ENCODE data around the gene NAA80.

Gene NAA80

DNA sequence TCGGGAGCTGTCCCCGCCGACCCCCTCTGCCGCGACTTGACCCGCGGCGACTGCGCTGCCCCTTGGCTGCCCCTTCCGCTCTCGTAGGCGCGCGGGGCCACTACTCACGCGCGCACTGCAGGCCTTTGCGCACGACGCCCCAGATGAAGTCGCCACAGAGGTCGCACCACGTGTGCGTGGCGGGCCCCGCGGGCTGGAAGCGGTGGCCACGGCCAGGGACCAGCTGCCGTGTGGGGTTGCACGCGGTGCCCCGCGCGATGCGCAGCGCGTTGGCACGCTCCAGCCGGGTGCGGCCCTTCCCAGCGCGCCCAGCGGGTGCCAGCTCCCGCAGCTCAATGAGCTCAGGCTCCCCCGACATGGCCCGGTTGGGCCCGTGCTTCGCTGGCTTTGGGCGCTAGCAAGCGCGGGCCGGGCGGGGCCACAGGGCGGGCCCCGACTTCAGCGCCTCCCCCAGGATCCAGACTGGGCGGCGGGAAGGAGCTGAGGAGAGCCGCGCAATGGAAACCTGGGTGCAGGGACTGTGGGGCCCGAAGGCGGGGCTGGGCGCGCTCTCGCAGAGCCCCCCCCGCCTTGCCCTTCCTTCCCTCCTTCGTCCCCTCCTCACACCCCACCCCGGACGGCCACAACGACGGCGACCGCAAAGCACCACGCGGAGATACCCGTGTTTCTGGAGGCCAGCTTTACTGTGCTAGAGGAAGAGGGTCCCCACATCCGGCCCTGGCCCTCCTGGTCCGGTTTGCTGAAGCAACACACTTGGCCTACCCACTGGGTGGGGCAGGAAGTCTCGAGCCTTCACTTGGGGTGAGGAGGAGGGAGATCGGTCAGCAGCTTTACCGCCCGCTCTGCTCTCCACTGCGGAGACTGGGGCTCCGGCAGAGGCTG is 41.5 kb upstream of the NAA80 start, which contains the start of gene RASSF1:
Gene RASSF1 (minus strand): TSS at position 389 of the 882 bp plus-strand sequence. CDS start 31 bp downstream, at position 358.
- Histone ChIP-seq H2BK120ac (ENCODE audit: low read depth, low read length) (no peak within 1 kb of the TSS), H2AK5ac (ENCODE audit: low read depth, low read length) (peak within 1 kb of the TSS; percentile 65), H2AFZ (ENCODE audit: low read length) (peak within 1 kb of the TSS; percentile 69), H2BK12ac (ENCODE audit: low read length) (peak within 1 kb of the TSS; percentile 47), H3K27ac (replicated peaks; ENCODE audit: low read length) (no peak within 1 kb of the TSS), H3K9ac (ENCODE audit: low read depth, low read length, poor library complexity) (peak within 1 kb of the TSS; percentile 82), H3K4me2 (ENCODE audit: insufficient read depth, low read length, poor library complexity, severe bottlenecking) (peak within 1 kb of the TSS; percentile 58), H3K18ac (ENCODE audit: low read length) (peak within 1 kb of the TSS; percentile 93), H2BK15ac (ENCODE audit: low read length) (peak within 1 kb of the TSS; percentile 46), H3K4me1 (ENCODE audit: control insufficient read depth in 2 of 2, insufficient read depth in 1 of 2, low read depth in 1 of 2, low read length in 2 of 2) (peaks cover 13 to 17% of the 10 kb centered on the region in 2 donors), H3K23ac (ENCODE audit: low read depth, low read length, poor library complexity) (peak within 1 kb of the TSS; percentile 83), H2BK5ac (ENCODE audit: low read length) (peak within 1 kb of the TSS; percentile 27), H3K36me3 (replicated peaks in 1 of 2; ENCODE audit: control insufficient read depth in 2 of 2, insufficient read depth in 2 of 2, low read length in 2 of 2) (peaks cover 0 to 3% of the 10 kb centered on the region in 2 donors), H3K9me3 (replicated peaks in 1 of 2; ENCODE audit: control insufficient read depth in 2 of 2, insufficient read depth in 1 of 2, low read depth in 1 of 2, low read length in 2 of 2) (peaks cover 2 to 6% of the 10 kb centered on the region in 2 donors), H3K14ac (ENCODE audit: low read length) (peak within 1 kb of the TSS; percentile 47), H3K79me1 (ENCODE audit: low read depth, low read length) (peaks cover 5% of the 10 kb centered on the region), H4K8ac (ENCODE audit: low read depth, low read length) (no peak within 1 kb of the TSS), H3K4ac (ENCODE audit: low read length) (no peak within 1 kb of the TSS), H3K27me3 (ENCODE audit: control insufficient read depth in 3 of 3, insufficient read depth in 3 of 3, low read depth in 1 of 3, low read length in 3 of 3) (peaks cover 16 to 67% (median 56%) of the 10 kb centered on the region in 3 experiments), H3K4me3 (ENCODE audit: low read length in 2 of 2) (peak within 1 kb of the TSS in 1 of 2 donors; percentile 71), H4K91ac (ENCODE audit: low read depth, low read length, poor library complexity) (no peak within 1 kb of the TSS)
- no CpG with 5 or more reads among the region's 85 CpGs for WGBS, 2 donors (ENCODE audit: extremely low coverage in 2 of 2, insufficient read length in 2 of 2, insufficient replicate concordance in 1 of 2)
- no peak for DNase-seq (ENCODE audit: low spot score)

GRCh38 chr3:50340147-50340447 is 40.9 kb upstream of the NAA80 start:
- Histone ChIP-seq H2AFZ (ENCODE audit: low read length) (peak overlapping the region; percentile 69), H2BK15ac (ENCODE audit: low read length) (no peak overlapping the region), H4K8ac (ENCODE audit: low read depth, low read length) (no peak overlapping the region), H3K18ac (ENCODE audit: low read length) (peak overlapping the region; percentile 93), H3K9me3 (replicated peaks in 1 of 2; ENCODE audit: control insufficient read depth in 2 of 2, insufficient read depth in 1 of 2, low read depth in 1 of 2, low read length in 2 of 2) (peaks cover 2 to 6% of the 10 kb centered on the region in 2 donors), H3K14ac (ENCODE audit: low read length) (peak overlapping the region; percentile 47), H4K91ac (ENCODE audit: low read depth, low read length, poor library complexity) (no peak overlapping the region), H3K79me1 (ENCODE audit: low read depth, low read length) (peaks cover 6% of the 10 kb centered on the region), H3K4ac (ENCODE audit: low read length) (no peak overlapping the region), H2BK120ac (ENCODE audit: low read depth, low read length) (no peak overlapping the region), H3K4me3 (ENCODE audit: low read length in 2 of 2) (no peak overlapping the region), H3K27me3 (ENCODE audit: control insufficient read depth in 3 of 3, insufficient read depth in 3 of 3, low read depth in 1 of 3, low read length in 3 of 3) (peaks cover 16 to 61% (median 54%) of the 10 kb centered on the region in 3 experiments), H3K27ac (replicated peaks; ENCODE audit: low read length) (no peak overlapping the region), H2BK5ac (ENCODE audit: low read length) (no peak overlapping the region), H3K36me3 (replicated peaks in 1 of 2; ENCODE audit: control insufficient read depth in 2 of 2, insufficient read depth in 2 of 2, low read length in 2 of 2) (peaks cover 0 to 9% of the 10 kb centered on the region in 2 donors), H3K9ac (ENCODE audit: low read depth, low read length, poor library complexity) (peak overlapping the region; percentile 82), H3K4me1 (ENCODE audit: control insufficient read depth in 2 of 2, insufficient read depth in 1 of 2, low read depth in 1 of 2, low read length in 2 of 2) (peaks cover 14 to 15% of the 10 kb centered on the region in 2 donors), H3K23ac (ENCODE audit: low read depth, low read length, poor library complexity) (peak overlapping the region; percentile 83), H3K4me2 (ENCODE audit: insufficient read depth, low read length, poor library complexity, severe bottlenecking) (peak overlapping the region; percentile 58), H2BK12ac (ENCODE audit: low read length) (no peak overlapping the region), H2AK5ac (ENCODE audit: low read depth, low read length) (peak overlapping the region; percentile 65)
- no CpG with 5 or more reads among the region's 9 CpGs for WGBS, 2 donors (ENCODE audit: extremely low coverage in 2 of 2, insufficient read length in 2 of 2, insufficient replicate concordance in 1 of 2)
- DNase-seq (ENCODE audit: low spot score) = no peak

DNA sequence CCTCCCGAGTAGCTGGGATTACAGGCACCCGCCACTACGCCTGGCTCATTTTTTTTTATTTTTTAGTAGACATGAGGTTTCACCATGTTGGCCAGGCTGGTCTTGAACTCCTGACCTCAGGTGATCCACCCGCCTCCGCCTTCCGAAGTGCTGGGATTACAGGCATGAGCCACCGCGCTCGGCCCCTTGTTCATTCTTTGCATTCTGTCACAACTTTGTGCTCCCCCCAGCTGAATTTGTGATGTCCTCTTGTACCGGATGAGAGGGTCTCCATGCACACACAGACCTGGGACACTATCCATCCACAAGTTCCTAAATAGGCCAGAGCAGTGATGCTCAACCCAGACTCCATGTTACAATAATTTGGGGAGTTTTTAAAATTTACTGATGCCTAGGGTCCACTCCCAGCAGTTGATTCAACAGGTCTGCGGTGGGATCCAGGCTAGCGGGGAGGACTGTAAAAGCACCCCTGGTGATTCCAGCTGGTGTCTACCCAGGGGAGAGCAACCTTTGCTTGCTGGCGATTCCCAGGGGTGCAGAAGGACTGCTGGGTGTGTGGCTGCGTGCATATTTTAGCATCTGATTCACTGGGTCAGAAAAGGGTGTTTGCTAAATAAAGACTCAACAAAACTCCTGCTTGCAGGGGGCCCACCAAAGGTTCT is 40.4 kb upstream of the NAA80 start:
- Histone ChIP-seq H3K14ac (ENCODE audit: low read length) (no peak overlapping the region), H3K4me2 (ENCODE audit: insufficient read depth, low read length, poor library complexity, severe bottlenecking) (no peak overlapping the region), H2BK15ac (ENCODE audit: low read length) (no peak overlapping the region), H3K4me1 (ENCODE audit: control insufficient read depth in 2 of 2, insufficient read depth in 1 of 2, low read depth in 1 of 2, low read length in 2 of 2) (peaks cover 13 to 14% of the 10 kb centered on the region in 2 donors), H2BK120ac (ENCODE audit: low read depth, low read length) (no peak overlapping the region), H3K36me3 (replicated peaks in 1 of 2; ENCODE audit: control insufficient read depth in 2 of 2, insufficient read depth in 2 of 2, low read length in 2 of 2) (peaks cover 0 to 11% of the 10 kb centered on the region in 2 donors), H3K4ac (ENCODE audit: low read length) (no peak overlapping the region), H3K9ac (ENCODE audit: low read depth, low read length, poor library complexity) (no peak overlapping the region), H4K8ac (ENCODE audit: low read depth, low read length) (no peak overlapping the region), H2BK5ac (ENCODE audit: low read length) (no peak overlapping the region), H3K9me3 (replicated peaks in 1 of 2; ENCODE audit: control insufficient read depth in 2 of 2, insufficient read depth in 1 of 2, low read depth in 1 of 2, low read length in 2 of 2) (peaks cover 2 to 6% of the 10 kb centered on the region in 2 donors), H2AFZ (ENCODE audit: low read length) (no peak overlapping the region), H2AK5ac (ENCODE audit: low read depth, low read length) (no peak overlapping the region), H3K18ac (ENCODE audit: low read length) (no peak overlapping the region), H3K27ac (replicated peaks; ENCODE audit: low read length) (no peak overlapping the region), H3K79me1 (ENCODE audit: low read depth, low read length) (peaks cover 6% of the 10 kb centered on the region), H3K23ac (ENCODE audit: low read depth, low read length, poor library complexity) (no peak overlapping the region), H3K27me3 (ENCODE audit: control insufficient read depth in 3 of 3, insufficient read depth in 3 of 3, low read depth in 1 of 3, low read length in 3 of 3) (peaks cover 16 to 56% (median 50%) of the 10 kb centered on the region in 3 experiments), H3K4me3 (ENCODE audit: low read length in 2 of 2) (no peak overlapping the region), H2BK12ac (ENCODE audit: low read length) (no peak overlapping the region), H4K91ac (ENCODE audit: low read depth, low read length, poor library complexity) (no peak overlapping the region)
- no peak for DNase-seq (ENCODE audit: low spot score)
- no CpG with 5 or more reads among the region's 14 CpGs for WGBS, 2 donors (ENCODE audit: extremely low coverage in 2 of 2, insufficient read length in 2 of 2, insufficient replicate concordance in 1 of 2)

DNA sequence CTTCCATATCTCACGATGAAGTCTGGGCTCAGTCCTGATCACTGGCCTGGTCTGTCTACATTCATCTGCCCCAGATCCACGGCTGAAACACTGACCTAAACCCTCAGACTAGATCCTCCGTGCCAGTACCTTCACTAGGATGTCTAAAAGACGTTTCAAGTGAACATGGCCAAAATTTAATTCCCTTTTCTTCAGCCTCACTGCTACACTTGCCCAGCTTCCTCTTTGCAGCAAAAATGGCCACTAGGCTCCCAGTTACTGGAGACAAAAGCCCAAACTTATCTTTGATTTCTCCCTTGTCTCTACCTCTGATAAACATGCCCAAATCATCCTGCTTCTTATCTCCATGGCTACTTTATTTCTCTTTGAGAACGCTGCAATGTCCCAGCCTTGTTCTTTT is 39.8 kb upstream of the NAA80 start:
- WGBS, 2 donors (ENCODE audit: extremely low coverage in 2 of 2, insufficient read length in 2 of 2, insufficient replicate concordance in 1 of 2) = no CpG with 5 or more reads among the region's 5 CpGs
- no peak overlapping the region for H3K14ac ChIP-seq (ENCODE audit: low read length)
- H2AK5ac ChIP-seq (ENCODE audit: low read depth, low read length) = no peak overlapping the region

More for the DNA sequence above, 39.8 kb upstream of the NAA80 start:
- Histone ChIP-seq H2BK120ac (ENCODE audit: low read depth, low read length) (no peak overlapping the region), H3K36me3 (replicated peaks in 1 of 2; ENCODE audit: control insufficient read depth in 2 of 2, insufficient read depth in 2 of 2, low read length in 2 of 2) (peaks cover under 1 to 18% of the 10 kb centered on the region in 2 donors), H3K27me3 (ENCODE audit: control insufficient read depth in 3 of 3, insufficient read depth in 3 of 3, low read depth in 1 of 3, low read length in 3 of 3) (peaks cover 16 to 50% (median 50%) of the 10 kb centered on the region in 3 experiments), H3K18ac (ENCODE audit: low read length) (no peak overlapping the region), H2BK15ac (ENCODE audit: low read length) (no peak overlapping the region), H3K79me1 (ENCODE audit: low read depth, low read length) (peaks cover 6% of the 10 kb centered on the region), H2BK12ac (ENCODE audit: low read length) (no peak overlapping the region), H3K27ac (replicated peaks; ENCODE audit: low read length) (no peak overlapping the region), H3K23ac (ENCODE audit: low read depth, low read length, poor library complexity) (no peak overlapping the region), H3K4me1 (ENCODE audit: control insufficient read depth in 2 of 2, insufficient read depth in 1 of 2, low read depth in 1 of 2, low read length in 2 of 2) (peaks cover 13 to 14% of the 10 kb centered on the region in 2 donors), H4K91ac (ENCODE audit: low read depth, low read length, poor library complexity) (no peak overlapping the region), H4K8ac (ENCODE audit: low read depth, low read length) (no peak overlapping the region), H2AFZ (ENCODE audit: low read length) (no peak overlapping the region), H3K9me3 (replicated peaks in 1 of 2; ENCODE audit: control insufficient read depth in 2 of 2, insufficient read depth in 1 of 2, low read depth in 1 of 2, low read length in 2 of 2) (peaks cover 2 to 6% of the 10 kb centered on the region in 2 donors), H3K9ac (ENCODE audit: low read depth, low read length, poor library complexity) (no peak overlapping the region), H3K4me3 (ENCODE audit: low read length in 2 of 2) (no peak overlapping the region), H3K4me2 (ENCODE audit: insufficient read depth, low read length, poor library complexity, severe bottlenecking) (no peak overlapping the region), H2BK5ac (ENCODE audit: low read length) (no peak overlapping the region), H3K4ac (ENCODE audit: low read length) (no peak overlapping the region)
- DNase-seq (ENCODE audit: low spot score) = no peak
